Immature natural killer cell (primary cell): ENCODE measurements around the gene SLC16A5. TPM values are rescaled to one million over a fixed set of nuclear protein-coding genes. Genes with fewer than 3 reads are reported as not detected.

Source experiments
- DNase-seq, 3 donors: peaks; one replicate each; pipeline ENCODE4 v3.0.0; 2022; ENCODE audit warnings: mixed read lengths in 1 of 3
- H3K27ac Mint-ChIP-seq, 6 donors: one replicate each; pipeline ENCODE4 v1.8.0; 2020; ENCODE audit warnings: mixed read lengths in 6 of 6, mild to moderate bottlenecking in 5 of 6, inconsistent platforms in 4 of 6, moderate library complexity in 3 of 6
- H3K27me3 Mint-ChIP-seq, 3 donors: one replicate each; pipeline ENCODE4 v1.8.0; 2020 to 2021; ENCODE audit warnings: low read depth in 3 of 3, mild to moderate bottlenecking in 3 of 3, mixed read lengths in 3 of 3, moderate library complexity in 3 of 3, inconsistent platforms in 1 of 3
- H3K36me3 Mint-ChIP-seq, 3 donors: one replicate each; pipeline ENCODE4 v1.8.0; 2020; ENCODE audit warnings: mixed read lengths in 3 of 3, inconsistent platforms in 2 of 3, mild to moderate bottlenecking in 2 of 3
- H3K4me1 Mint-ChIP-seq, 2 donors: one replicate each; pipeline ENCODE4 v1.8.0; 2020; ENCODE audit warnings: inconsistent platforms in 2 of 2, mild to moderate bottlenecking in 2 of 2, mixed read lengths in 2 of 2, moderate library complexity in 1 of 2
- H3K4me3 Mint-ChIP-seq, 5 donors: one replicate each; pipeline ENCODE4 v1.8.0; 2020; ENCODE audit warnings: mild to moderate bottlenecking in 5 of 5, mixed read lengths in 5 of 5, inconsistent platforms in 3 of 5, moderate library complexity in 3 of 5
- H3K9me3 Mint-ChIP-seq, 6 donors: one replicate each; pipeline ENCODE4 v1.8.0; 2020; ENCODE audit warnings: mild to moderate bottlenecking in 6 of 6, mixed read lengths in 6 of 6, inconsistent platforms in 4 of 6, moderate library complexity in 3 of 6
- polyA plus RNA-seq, 3 donors: library from polyadenylated mRNA; unstranded; fragments of 300-500 nt; fragmentation: Illumina TruSeq; gene quantifications; one replicate each; pipeline ENCODE4 v1.2.3, GENCODE V29; 2021

SLC16A5 gene
- polyA plus RNA-seq, 3 donors from 2014 or later: 1.5 to 2.1 (median 1.5) TPM

DNA sequence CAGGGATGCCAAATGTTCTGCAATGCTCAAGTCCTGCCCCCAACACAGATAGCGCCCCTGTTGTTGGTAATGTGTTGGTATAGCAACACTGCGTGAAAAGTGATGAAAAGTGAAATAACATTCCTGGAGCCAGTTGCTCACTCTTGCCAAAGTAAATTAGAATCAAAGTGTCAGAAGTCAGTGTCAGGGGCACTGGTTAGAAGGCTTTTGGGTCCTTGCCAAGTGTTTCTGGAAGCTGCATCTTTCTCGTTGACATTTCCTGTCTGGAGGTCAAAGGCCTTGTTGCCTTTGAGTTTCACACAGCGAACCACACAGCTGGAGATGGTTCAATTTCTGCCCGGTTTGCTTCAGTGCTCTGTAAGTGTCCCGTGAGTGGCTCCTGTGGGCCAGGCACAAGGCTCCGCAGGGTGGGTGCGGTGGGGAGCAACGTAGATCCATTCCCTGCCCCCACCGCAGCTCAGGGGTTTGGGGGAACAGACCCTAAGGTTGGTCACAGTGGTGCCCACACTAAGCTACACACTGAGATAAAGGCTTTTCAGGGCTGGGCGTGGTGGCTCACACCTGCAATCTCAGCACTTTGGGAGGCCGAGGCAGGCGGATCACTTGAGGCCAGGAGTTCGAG lies 3.6 kb upstream of the SLC16A5 start:
- Mint-ChIP-seq H3K27ac (no peak overlapping the region), H3K4me1 (peaks cover 12 to 16% of the 10 kb centered on the region in 2 donors), H3K9me3 (no peaks in the 10 kb centered on the region), H3K27me3 (peaks cover 0 to 6% (median 2%) of the 10 kb centered on the region in 3 donors), H3K36me3 (no peaks in the 10 kb centered on the region), H3K4me3 (no peak overlapping the region)
- DNase-seq: no peak

DNA sequence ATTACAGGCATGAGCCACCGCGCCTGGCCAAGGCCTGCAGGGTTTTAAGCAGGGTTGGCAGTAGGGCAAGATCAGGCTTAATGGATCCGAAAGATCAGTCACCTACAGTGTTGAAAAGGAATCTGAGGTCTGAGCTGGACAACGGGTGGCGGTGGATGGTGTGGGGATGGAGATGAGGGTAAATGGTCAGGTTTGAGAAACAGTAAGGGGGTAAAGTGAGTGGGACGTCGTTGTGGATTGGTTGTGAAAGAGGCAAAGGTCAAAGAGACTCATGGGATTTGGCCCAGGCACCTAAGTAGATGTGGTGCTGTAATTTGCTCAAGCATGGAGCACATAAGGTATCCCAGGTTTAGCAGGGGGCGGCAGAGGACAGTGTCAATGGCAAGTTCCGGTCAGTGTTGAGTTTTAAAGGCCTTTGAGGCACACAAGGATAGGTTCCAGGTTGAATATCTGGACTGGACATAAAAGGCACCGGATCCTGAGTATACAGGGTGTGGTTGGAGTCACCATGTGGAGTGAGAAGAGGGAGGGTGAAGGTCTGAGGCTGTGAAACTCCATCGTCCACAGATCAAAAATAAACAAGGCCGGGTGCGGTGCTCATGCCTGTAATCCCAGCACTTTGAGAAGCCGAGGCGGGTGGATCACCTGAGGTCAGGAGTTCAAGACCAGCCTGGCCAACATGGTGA lies 1.1 kb upstream of the SLC16A5 start:
- H3K27ac Mint-ChIP-seq: peak overlapping the region in 5 of 6 donors; percentile 1 to 77 (median 68)
- no peaks in the 10 kb centered on the region for H3K36me3 Mint-ChIP-seq
- peak overlapping the region; percentile 79 to 83 (median 80) for H3K4me3 Mint-ChIP-seq
- no peaks in the 10 kb centered on the region for H3K9me3 Mint-ChIP-seq
- no peak for DNase-seq
- peaks cover 12 to 14% of the 10 kb centered on the region in 2 donors for H3K4me1 Mint-ChIP-seq
- H3K27me3 Mint-ChIP-seq: peaks cover 1 to 2% (median 1%) of the 10 kb centered on the region in 3 donors

DNA sequence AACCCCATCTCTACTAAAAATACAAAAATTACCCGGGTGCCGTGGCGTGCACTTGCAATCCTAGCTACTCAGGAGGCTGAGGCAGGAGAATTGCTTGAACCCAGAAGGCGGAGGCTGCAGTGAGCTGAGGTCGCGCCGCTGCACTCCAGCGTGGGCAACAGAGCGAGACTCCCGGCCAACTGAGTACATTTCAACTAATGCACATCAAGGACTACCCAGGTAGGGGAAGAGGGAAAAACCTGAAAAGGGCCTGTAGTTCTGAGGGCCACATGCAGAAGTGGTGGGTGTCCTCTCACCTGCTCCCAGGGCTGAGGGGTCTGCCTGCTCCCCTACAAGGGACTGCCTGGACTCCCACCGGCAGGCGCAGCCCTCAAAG lies 584 bp upstream of the SLC16A5 start:
- no peaks in the 10 kb centered on the region for H3K9me3 Mint-ChIP-seq

DNA sequence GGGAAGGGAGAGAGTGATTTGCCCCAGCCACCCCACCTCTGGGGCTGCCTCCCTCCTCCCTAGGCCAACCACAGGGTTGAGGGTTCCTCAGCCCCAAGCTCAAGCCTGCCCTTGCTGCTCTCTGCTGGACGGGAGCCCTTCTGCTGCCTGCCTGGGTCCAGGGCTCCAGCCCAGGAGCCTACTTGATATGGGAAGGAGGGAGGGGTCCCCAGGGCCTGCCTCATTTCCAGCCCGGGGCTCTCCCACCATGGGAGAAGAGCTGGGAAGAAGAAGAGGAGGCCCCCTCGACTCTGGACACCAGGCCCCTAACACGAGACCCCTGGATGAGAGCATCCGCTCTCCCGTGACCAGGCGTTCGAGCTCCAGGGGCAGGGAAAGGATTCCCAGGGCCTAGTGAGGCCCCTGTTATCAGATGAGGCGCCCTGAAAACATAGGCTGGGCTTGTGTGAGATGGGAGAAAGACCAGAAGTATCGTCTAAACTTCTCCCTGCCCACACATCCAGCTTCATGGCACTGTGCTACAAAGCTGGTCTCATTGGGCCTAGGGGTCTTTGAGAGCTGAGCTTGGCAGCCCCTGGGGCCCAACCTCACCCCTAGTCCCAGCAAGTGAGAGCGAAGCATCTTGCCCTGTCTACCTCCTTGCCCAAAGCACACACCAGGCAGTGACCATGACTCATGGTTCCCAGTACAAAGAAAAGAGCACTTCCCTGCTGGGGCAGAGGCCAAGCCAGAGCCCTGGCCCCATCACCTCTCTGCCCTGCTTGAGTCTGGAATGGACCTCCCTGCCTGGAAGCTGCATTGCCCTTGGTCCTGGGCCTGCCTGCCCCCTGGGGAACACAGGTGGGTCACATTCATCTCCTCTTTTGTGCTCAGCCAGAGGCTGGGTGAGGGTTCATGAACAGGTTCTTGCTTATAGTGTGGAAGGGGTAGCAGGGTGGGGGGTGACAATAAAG lies 987 bp downstream of the SLC16A5 start:
- no peak for DNase-seq
- peak overlapping the region; percentile 66 to 86 (median 83) for H3K4me3 Mint-ChIP-seq
- no peaks in the 10 kb centered on the region for H3K9me3 Mint-ChIP-seq
- H3K36me3 Mint-ChIP-seq: no peaks in the 10 kb centered on the region
- H3K27ac Mint-ChIP-seq: peak overlapping the region in 4 of 6 donors; percentile 18 to 72 (median 42)
- H3K4me1 Mint-ChIP-seq: peaks cover 12 to 14% of the 10 kb centered on the region in 2 donors
- peaks cover 0 to 1% (median 1%) of the 10 kb centered on the region in 3 donors for H3K27me3 Mint-ChIP-seq

More for the DNA sequence above, 584 bp upstream of the SLC16A5 start:
- H3K4me3 Mint-ChIP-seq: peak overlapping the region; percentile 79 to 83 (median 80)
- DNase-seq: no peak
- peak overlapping the region in 4 of 6 donors; percentile 35 to 77 (median 69) for H3K27ac Mint-ChIP-seq
- H3K36me3 Mint-ChIP-seq: no peaks in the 10 kb centered on the region
- peaks cover 1 to 2% (median 1%) of the 10 kb centered on the region in 3 donors for H3K27me3 Mint-ChIP-seq
- H3K4me1 Mint-ChIP-seq: peaks cover 12 to 14% of the 10 kb centered on the region in 2 donors

DNA sequence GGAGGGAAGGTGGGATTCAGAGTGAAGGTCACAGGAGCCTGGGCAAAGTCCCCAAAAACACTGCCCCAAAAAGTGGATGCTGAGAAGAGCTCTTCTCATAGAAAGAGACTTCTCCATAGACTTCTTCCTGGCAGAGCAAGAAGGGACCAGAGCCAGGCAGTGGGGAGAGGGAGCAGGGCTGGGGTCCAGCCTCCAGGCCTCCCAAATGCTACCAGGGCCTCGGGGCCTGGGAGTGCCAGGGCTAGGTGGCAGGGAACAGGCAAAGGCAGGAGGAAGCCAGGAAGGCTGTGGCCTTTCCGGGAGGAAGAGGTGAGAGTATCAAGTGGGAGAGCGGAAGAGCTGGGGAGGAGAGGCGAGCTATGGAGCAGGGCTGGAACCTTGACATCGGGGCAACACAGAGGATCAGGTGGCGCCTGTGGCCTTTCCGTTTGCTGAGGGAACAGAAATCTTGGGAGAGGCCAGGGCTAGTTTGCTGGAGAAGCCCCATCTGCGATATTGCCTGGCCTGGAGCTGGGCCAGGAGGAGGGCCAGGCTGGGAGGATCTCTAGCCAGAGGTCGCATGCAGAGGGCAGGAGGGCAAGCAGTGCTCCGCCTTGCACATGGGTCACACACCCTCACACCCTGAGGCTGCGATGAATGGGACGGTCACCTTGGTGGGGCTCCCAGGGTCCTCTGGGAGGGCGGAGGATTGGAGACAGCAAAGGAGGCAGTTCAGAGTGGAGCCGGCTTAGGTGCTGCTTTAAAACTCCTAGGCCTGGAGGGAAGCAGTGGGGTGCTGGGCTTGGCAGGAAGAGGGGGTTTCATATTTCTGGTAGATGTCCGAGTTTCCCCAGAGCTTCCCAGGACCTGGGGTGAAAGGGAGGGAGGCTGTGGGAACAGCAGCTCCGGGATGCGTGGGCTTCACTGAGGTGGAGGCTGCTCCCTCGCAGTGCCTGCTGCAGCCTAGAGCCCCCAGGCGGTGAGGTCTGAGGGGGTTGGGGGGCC lies 3.4 kb downstream of the SLC16A5 start:
- DNase-seq: no peak
- H3K27ac Mint-ChIP-seq: no peak overlapping the region
- peaks cover 10 to 12% of the 10 kb centered on the region in 2 donors for H3K4me1 Mint-ChIP-seq
- no peaks in the 10 kb centered on the region for H3K9me3 Mint-ChIP-seq
- peaks cover 0 to 1% (median 1%) of the 10 kb centered on the region in 3 donors for H3K27me3 Mint-ChIP-seq
- no peaks in the 10 kb centered on the region for H3K36me3 Mint-ChIP-seq
- H3K4me3 Mint-ChIP-seq: no peak overlapping the region

DNA sequence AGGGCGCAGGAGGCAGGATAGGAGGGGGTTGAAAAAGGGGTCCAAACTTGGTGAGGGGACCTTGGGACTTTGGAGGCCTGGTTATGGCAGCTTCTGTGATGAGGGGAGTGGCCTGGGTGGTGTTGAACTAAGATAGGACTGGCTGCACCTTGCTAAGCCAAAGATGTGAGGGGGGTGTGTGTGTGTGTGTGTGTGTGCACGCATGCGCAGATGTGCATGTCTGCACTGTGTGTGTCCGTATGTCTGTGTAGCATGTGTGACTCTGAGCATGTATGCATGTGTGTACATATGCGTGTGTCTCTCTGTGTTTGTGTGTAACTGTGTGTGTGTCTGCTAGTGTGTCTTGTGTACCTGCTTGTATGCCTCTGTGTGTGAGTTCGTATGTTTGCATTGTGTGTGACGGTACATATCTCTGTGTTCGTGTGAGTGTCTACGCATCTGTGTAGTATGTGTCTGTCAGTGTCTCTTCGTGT lies 4.1 kb downstream of the SLC16A5 start:
- no peaks in the 10 kb centered on the region for H3K9me3 Mint-ChIP-seq
- peaks cover 0 to 1% (median 0%) of the 10 kb centered on the region in 3 donors for H3K27me3 Mint-ChIP-seq
- no peak for DNase-seq
- no peaks in the 10 kb centered on the region for H3K36me3 Mint-ChIP-seq
- H3K4me3 Mint-ChIP-seq: no peak overlapping the region
- H3K27ac Mint-ChIP-seq: peak overlapping the region in 1 of 6 donors; percentile 11
- peaks cover 5 to 6% of the 10 kb centered on the region in 2 donors for H3K4me1 Mint-ChIP-seq

DNA sequence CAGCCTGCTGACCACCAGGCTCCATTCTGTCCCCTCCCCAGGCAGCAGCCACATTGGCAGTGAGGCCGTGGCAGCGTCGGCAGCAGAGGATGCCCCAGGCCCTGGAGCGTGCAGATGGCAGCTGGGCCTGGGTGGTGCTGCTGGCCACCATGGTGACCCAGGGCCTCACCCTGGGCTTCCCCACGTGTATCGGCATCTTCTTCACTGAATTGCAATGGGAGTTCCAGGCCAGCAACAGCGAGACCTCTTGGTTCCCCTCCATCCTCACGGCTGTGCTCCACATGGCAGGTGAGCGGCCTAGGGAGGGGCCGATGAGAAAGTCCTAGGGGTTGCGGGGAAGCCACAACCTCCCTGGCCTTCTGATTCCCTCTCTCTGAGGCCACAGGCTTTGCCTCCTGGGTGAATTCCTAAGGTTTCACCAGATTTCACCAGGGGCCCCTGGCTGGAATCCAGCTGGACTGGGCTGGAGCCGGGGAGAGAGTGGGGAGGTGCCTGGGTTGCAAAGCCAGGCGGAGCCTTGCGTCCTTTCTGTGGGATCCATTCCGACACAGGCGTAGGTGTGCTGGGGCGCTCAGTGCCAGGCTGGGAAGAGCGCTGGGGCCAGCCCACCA lies 5.9 kb downstream of the SLC16A5 start:
- Mint-ChIP-seq H3K4me3 (no peak overlapping the region), H3K36me3 (peaks cover 0 to 3% (median 3%) of the 10 kb centered on the region in 3 donors), H3K9me3 (no peaks in the 10 kb centered on the region), H3K27ac (no peak overlapping the region), H3K27me3 (peaks cover 0 to 1% (median 0%) of the 10 kb centered on the region in 3 donors), H3K4me1 (no peaks in the 10 kb centered on the region)
- DNase-seq: no peak

DNA sequence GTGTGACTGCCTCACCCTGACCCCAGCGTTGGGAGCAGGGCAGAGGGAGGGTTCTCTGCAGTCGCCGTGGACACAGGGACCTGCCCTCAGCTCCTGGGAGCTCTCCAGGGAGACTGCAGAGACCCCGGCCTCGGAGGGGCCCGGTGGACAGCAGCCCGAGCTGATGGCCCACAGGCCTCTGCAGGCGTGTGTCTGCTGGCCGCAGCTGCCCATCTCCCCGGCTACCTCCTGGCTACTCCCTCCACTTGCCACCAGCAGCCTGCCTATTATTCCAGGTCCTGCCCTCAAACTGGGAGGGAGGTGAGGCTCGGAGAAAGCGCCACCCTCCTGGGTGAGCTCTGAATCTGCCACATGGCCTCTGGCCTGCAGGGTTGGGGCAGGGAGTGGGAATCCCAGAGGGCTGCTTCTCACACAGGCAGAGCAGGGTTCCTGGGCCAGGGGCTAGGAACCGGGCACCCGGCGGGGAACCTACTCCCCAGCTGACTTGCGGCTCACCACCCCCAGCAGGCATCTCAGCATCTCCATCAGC lies 7.2 kb downstream of the SLC16A5 start:
- H3K4me3 Mint-ChIP-seq: no peak overlapping the region
- peaks cover 0 to 7% (median 6%) of the 10 kb centered on the region in 3 donors for H3K36me3 Mint-ChIP-seq
- H3K27me3 Mint-ChIP-seq: peaks cover 0 to 2% (median 1%) of the 10 kb centered on the region in 3 donors
- H3K9me3 Mint-ChIP-seq: no peaks in the 10 kb centered on the region
- no peak overlapping the region for H3K27ac Mint-ChIP-seq
- no peaks in the 10 kb centered on the region for H3K4me1 Mint-ChIP-seq
- no peak for DNase-seq

DNA sequence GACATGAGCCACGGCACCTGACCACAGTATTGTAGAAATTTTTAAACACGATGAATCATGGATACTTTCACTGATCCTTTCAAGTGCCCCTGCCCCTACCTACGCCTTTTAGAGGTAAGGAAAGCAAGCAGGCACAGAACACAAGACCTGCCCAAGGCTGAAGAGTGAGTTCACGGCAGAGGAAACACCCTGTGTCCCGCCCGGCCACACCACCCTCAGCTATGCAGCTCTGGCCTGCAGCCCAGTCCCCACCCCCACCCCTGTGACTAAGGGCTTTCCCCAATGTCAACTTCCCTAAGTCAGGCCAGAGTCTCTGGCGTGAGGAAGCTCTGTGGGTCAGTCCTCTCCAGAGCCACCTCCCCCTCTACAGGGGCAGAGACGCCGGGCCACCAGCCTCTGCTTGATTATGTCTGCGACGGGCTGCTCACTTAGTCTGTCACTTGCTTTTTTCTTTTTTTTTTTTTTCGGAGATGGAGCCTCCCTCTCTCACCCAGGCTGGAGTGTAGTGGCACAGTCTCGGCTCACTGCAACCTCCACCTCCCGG lies 8.4 kb downstream of the SLC16A5 start:
- H3K4me3 Mint-ChIP-seq: no peak overlapping the region
- H3K4me1 Mint-ChIP-seq: no peaks in the 10 kb centered on the region
- peaks cover 0 to 7% (median 6%) of the 10 kb centered on the region in 3 donors for H3K36me3 Mint-ChIP-seq
- H3K27ac Mint-ChIP-seq: no peak overlapping the region
- no peak for DNase-seq
- peaks cover 0 to 2% (median 0%) of the 10 kb centered on the region in 3 donors for H3K27me3 Mint-ChIP-seq
- H3K9me3 Mint-ChIP-seq: no peaks in the 10 kb centered on the region

DNA sequence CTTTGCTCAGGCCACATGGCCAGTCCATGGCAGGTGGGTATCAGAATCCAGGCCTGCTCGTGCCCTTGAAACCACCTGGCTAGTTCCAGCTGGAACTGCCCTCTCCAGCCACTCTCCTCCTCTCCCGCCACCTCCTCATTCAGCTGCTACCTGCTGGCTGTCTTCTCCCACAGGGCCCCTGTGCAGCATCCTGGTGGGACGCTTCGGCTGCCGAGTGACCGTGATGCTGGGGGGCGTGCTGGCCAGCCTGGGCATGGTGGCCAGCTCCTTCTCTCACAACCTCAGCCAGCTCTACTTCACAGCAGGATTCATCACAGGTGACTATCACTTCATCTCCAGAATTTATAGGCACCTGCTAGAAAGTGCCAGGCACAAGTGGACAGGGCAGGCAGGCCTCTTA lies 10.1 kb downstream of the SLC16A5 start:
- Mint-ChIP-seq H3K4me1 (no peaks in the 10 kb centered on the region), H3K4me3 (no peak overlapping the region), H3K27me3 (peaks cover 0 to 2% (median 0%) of the 10 kb centered on the region in 3 donors), H3K36me3 (peaks cover 0 to 7% (median 6%) of the 10 kb centered on the region in 3 donors), H3K9me3 (no peaks in the 10 kb centered on the region), H3K27ac (no peak overlapping the region)
- no peak for DNase-seq

DNA sequence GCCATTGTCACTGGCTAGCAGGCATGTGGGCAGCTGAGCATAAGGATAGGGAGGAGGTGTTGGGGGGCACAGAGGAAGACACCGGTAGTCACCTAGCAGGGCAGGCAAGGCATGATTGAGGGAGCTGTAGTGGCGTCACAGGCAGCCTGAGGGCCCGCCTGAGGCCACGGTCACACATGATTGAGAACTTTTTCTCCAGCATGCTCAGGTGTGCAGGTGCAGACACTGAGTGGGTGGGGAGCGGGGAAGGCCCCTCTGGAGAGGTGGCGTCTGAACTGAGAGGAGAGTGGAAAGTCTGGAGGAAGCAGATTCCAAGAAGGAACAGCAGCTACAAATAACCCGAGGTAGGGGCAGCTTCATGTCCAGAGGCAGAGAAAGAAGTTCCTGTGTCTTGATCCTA lies 11.1 kb downstream of the SLC16A5 start:
- Mint-ChIP-seq H3K27me3 (peaks cover 0 to 2% (median 0%) of the 10 kb centered on the region in 3 donors), H3K27ac (peak overlapping the region in 1 of 6 donors; percentile 0), H3K4me3 (no peak overlapping the region)

More for the DNA sequence above, 11.1 kb downstream of the SLC16A5 start:
- Mint-ChIP-seq H3K9me3 (no peaks in the 10 kb centered on the region), H3K4me1 (no peaks in the 10 kb centered on the region), H3K36me3 (peaks cover 0 to 7% (median 6%) of the 10 kb centered on the region in 3 donors)
- DNase-seq: no peak
